Stromal cell of bone marrow (primary cell): ENCODE measurements around the gene CTNNBIP1.
A peak's percentile ranks its signal among the peaks of the same experiment; 100 is the strongest.

Experiments
- DNase-seq: peaks from one replicate; pipeline ENCODE4 v3.0.0-alpha.2; 2012; ENCODE audit warnings: low read depth

CTNNBIP1 gene

GRCh38 chr1:9904596-9904995 lies 5.5 kb downstream of the CTNNBIP1 start:
- DNase-seq: no peak

- DNase-seq: no peak
Measured at GRCh38 chr1:9903801-9904527, 6.1 kb downstream of the CTNNBIP1 start.

- DNase-seq: no peak
Measured at GRCh38 chr1:9902060-9902452, 8.0 kb downstream of the CTNNBIP1 start.

- no peak for DNase-seq
Measured at GRCh38 chr1:9901148-9902059, 8.7 kb downstream of the CTNNBIP1 start.

- no peak for DNase-seq
Measured at GRCh38 chr1:9900142-9901043, 9.7 kb downstream of the CTNNBIP1 start.

GRCh38 chr1:9894115-9894514 lies 16.0 kb downstream of the CTNNBIP1 start:
- no peak for DNase-seq

GRCh38 chr1:9892563-9893528 lies 17.2 kb downstream of the CTNNBIP1 start:
- peak; percentile 87 for DNase-seq

- no peak for DNase-seq
Measured at GRCh38 chr1:9891207-9891606, 18.9 kb downstream of the CTNNBIP1 start.

GRCh38 chr1:9890224-9890731 lies 19.8 kb downstream of the CTNNBIP1 start:
- DNase-seq: peak; percentile 59

GRCh38 chr1:9889411-9889810 lies 20.7 kb downstream of the CTNNBIP1 start:
- DNase-seq: no peak

- DNase-seq: no peak
Measured at GRCh38 chr1:9888886-9889285, 21.2 kb downstream of the CTNNBIP1 start.

- DNase-seq: no peak
Measured at GRCh38 chr1:9887070-9887469, 23.0 kb downstream of the CTNNBIP1 start.

- DNase-seq: no peak
Measured at GRCh38 chr1:9886092-9886742, 23.9 kb downstream of the CTNNBIP1 start.

- DNase-seq: no peak
Measured at GRCh38 chr1:9884805-9885204, 25.3 kb downstream of the CTNNBIP1 start.

- DNase-seq: no peak
Measured at GRCh38 chr1:9883585-9884449, 26.3 kb downstream of the CTNNBIP1 start.

- no peak for DNase-seq
Measured at GRCh38 chr1:9882945-9883303, 27.1 kb downstream of the CTNNBIP1 start.

GRCh38 chr1:9882296-9882944 lies 27.6 kb downstream of the CTNNBIP1 start:
- DNase-seq: no peak

- DNase-seq: no peak
Measured at GRCh38 chr1:9881838-9882249, 28.2 kb downstream of the CTNNBIP1 start.

GRCh38 chr1:9878404-9878803 lies 31.7 kb downstream of the CTNNBIP1 start:
- no peak for DNase-seq
